Stimulated activated CD8-positive, alpha-beta memory T cell treated with anti-CD3 and anti-CD28 coated beads, Interleukin-2, amount 100 ng/mL, for 48 hours (primary cell): Measurements from ENCODE around the gene OR5B17.
"Not testable (repeated sequence)": the region's sequence is repeated elsewhere in the genome, so short reads cannot be mapped to it uniquely, and the experiment has no call there.

Source experiments
- DNase-seq, 2 donors: peaks; one replicate each; pipeline ENCODE4 v3.0.0-alpha.2; 2020; ENCODE audit warnings: low read depth in 2 of 2

The OR5B17 gene

GRCh38 chr11:58358969-58359368, at the start of gene OR5B17:
TSS of gene OR5B17 (minus strand) at chr11:58359069. CDS start at chr11:58359069, 0 bp downstream.
- DNase-seq, result no peak

DNA sequence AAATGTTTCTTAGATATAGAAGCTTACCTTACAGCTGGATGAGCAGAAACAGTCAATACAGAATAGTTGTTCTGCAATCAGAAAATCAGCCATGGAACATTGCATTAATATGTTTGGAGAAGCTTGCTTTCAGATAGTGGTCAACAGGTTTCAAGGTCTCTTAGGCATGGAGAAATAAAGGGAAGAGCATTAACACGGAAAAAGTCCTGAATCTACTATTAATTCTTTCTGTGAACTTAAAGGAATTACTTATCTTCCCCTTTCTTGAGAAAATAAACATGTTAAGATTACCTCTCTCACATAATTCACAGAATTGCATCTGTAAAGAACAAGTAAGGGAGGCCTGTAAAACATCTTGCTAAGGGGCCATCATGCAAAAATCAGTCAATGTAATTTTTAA, 47.9 kb upstream of the OR5B17 start, which contains the start of gene OR5B3:
Gene OR5B3 (minus strand): TSS at position 101 of the 400 bp plus-strand sequence. CDS start 3,465 bp downstream, outside the sequence.
- DNase-seq, result no peak

- not testable (repeated sequence) for DNase-seq
Measured at GRCh38 chr11:58399622-58400021, 40.8 kb upstream of the OR5B17 start.

GRCh38 chr11:58395581-58395980, 36.7 kb upstream of the OR5B17 start:
- DNase-seq, result no peak

DNA sequence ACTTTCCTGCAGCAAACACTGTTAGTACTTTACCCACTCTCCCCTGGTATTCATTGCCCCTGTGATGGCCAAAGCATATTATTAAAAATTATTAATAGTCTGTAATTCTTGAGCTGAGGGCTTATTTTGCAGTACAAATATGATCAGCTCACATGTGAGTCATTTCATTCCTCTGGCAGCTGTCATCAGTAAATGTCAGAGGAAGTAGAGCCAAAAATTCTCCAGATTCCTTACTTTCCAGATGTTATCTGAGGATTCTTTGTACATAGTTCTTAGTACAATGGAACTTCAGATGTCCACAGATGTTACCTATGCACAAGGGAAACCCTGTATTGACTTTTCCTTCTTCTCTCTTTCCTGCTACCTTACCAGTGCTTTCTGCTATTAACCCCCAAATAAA, 35.3 kb upstream of the OR5B17 start:
- DNase-seq, result no peak

DNA sequence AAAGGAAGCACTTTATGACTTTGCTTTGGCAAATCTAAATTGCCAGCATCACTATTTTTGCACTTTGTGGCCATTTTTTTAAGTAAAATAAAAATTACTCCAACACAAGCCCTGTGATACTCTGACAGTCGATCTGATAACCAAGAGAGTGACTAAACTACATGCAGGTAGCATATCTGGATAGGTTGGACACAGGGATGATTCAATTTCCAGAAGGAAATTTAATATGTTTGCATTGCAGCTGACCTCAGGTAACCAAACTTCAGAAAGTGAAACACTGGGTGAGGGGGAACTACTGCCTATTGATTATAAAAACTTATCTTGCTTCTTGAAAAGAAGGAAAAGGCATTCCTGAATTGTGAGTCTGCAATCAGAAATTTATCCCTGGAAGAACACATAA, 33.9 kb upstream of the OR5B17 start:
- no peak for DNase-seq

- no peak for DNase-seq
Measured at GRCh38 chr11:58391879-58392278, 33.0 kb upstream of the OR5B17 start.

GRCh38 chr11:58390551-58391063, 31.7 kb upstream of the OR5B17 start:
- no peak for DNase-seq

DNA sequence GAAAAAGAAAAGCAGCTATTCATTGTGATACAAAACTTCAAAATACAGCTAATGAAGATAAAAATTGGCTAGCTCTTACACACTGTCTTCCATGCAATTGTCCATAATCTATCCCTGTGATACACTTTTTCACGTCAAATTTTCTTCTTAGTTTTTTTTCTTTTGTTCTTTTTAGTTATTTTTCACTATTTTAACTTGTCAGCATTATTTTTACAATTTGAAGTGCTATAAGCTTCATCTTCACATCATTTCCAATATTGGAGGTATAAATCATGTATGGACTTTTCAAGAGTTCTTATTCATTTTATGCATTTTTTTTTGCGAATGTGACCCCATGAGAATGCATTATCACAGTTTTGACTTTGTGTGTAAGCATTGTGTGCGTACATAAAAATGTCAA, 4.1 kb downstream of the OR5B17 start:
- no peak for DNase-seq

- DNase-seq, result no peak
Measured at GRCh38 chr11:58345204-58345603, 13.7 kb downstream of the OR5B17 start.

GRCh38 chr11:58334708-58335107, 24.2 kb downstream of the OR5B17 start:
- no peak for DNase-seq

DNA sequence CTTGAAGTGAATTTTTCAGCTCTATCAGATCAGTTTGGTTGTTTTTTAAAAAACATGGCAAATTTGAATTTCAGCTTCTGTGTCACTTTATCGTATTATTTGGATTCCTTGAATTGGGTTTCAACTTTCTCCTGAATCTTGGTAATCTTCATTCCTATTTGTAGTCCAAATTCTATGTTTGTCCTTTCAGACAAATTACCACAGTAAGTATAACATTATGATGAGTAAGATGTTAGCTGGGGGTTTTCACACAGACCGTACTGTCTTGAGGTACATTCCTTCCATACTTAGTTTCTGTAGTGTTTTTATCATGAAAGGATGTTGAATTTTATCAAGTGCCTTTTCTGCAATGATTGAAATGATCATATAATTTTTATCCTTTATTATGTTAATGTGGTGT, 28.0 kb downstream of the OR5B17 start:
- DNase-seq, result no peak

GRCh38 chr11:58318532-58318931, 40.3 kb downstream of the OR5B17 start:
- DNase-seq, result no peak

- no peak for DNase-seq
Measured at GRCh38 chr11:58316142-58316541, 42.7 kb downstream of the OR5B17 start.
